OCI-LY3 (cell line): Measurements from ENCODE around the gene DIS3L.

Source experiments
- EZH2phosphoT487 ChIP-seq: fragments of 200-600 bp; shearing (Covaris generic); IDR thresholded peaks from 2 replicates; pipeline ENCODE4 v1.6.1; 2018; ENCODE audit warnings: antibody characterized with exemption, mixed run types, low read depth
- TF ChIP-seq, protein P1 (sequence below): fragments of 200-600, 300-600 bp; sonication (generic); IDR thresholded peaks from 2 replicates; pipeline ENCODE4 v1.5.1; 2014; ENCODE audit warnings: antibody characterized with exemption, low read length, low read depth

DNA sequence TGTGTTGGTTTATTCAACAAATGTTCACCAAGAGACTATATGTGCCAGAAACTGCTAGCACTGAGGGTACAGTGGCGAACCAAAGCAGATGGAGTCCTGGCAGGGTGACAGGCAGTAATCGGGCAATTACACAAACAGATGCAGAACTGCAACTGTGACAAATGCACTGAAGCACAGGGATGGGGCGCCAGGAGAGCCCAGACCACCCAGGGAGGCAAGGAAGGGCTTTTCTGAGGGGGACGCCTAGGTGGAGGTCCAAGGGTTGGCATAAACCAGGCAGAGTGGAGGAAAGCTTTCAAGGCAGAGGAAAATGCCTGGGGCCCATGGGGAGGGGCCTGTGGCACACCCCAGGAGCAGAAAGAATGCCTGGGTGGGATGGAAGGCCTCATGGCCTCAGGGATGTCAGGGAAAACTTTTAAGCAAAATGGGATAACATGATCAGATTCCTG lies 5.5 kb downstream of the DIS3L start:
- TF ChIP-seq, protein P1, sequence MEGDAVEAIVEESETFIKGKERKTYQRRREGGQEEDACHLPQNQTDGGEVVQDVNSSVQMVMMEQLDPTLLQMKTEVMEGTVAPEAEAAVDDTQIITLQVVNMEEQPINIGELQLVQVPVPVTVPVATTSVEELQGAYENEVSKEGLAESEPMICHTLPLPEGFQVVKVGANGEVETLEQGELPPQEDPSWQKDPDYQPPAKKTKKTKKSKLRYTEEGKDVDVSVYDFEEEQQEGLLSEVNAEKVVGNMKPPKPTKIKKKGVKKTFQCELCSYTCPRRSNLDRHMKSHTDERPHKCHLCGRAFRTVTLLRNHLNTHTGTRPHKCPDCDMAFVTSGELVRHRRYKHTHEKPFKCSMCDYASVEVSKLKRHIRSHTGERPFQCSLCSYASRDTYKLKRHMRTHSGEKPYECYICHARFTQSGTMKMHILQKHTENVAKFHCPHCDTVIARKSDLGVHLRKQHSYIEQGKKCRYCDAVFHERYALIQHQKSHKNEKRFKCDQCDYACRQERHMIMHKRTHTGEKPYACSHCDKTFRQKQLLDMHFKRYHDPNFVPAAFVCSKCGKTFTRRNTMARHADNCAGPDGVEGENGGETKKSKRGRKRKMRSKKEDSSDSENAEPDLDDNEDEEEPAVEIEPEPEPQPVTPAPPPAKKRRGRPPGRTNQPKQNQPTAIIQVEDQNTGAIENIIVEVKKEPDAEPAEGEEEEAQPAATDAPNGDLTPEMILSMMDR = no peak
- TF ChIP-seq EZH2phosphoT487 = no peak
